ENCODE measurements around the gene MBP.

The MBP gene

GRCh38 chr18:77095391-77096371 lies 36.9 kb downstream of the MBP start:
- ChIA-PET CTCF (interaction anchor here (1.0 to 2.8 kb wide), 4 partner anchors 9 to 294 kb away, joined by 3 to 10 read pairs (median 6); no protein-coding TSS in a partner anchor), POLR2A (no interaction called here)
- DNase-seq (ENCODE audit: extremely low spot score), result no peak
- TF ChIP-seq CTCF (IDR thresholded peaks at IDR 0.05; ENCODE audit: control extremely low read depth, extremely low read depth, low read depth, missing control alignments), result no peak

- TF ChIP-seq CTCF (IDR thresholded peaks at IDR 0.05; ENCODE audit: control extremely low read depth, extremely low read depth, low read depth, missing control alignments), result no peak
- CTCF ChIA-PET, result interaction anchor here (1.0 to 1.5 kb wide), 2 partner anchors 31 kb away, joined by 3 to 4 read pairs; no protein-coding TSS in a partner anchor
- no peak for DNase-seq (ENCODE audit: extremely low spot score)
- POLR2A ChIA-PET, result no interaction called here
These were observed 39.0 kb downstream of the MBP start for GRCh38 chr18:77093586-77093985.

- no peak for TF ChIP-seq CTCF (IDR thresholded peaks at IDR 0.05; ENCODE audit: control extremely low read depth, extremely low read depth, low read depth, missing control alignments)
- no peak for DNase-seq (ENCODE audit: extremely low spot score)
- POLR2A ChIA-PET, result no interaction called here
- CTCF ChIA-PET, result interaction anchor here (1.0 to 1.5 kb wide), 2 partner anchors 30 to 31 kb away, joined by 3 to 4 read pairs; no protein-coding TSS in a partner anchor
These were observed 39.5 kb downstream of the MBP start for GRCh38 chr18:77093067-77093430.

GRCh38 chr18:77092104-77093066 lies 40.2 kb downstream of the MBP start:
- TF ChIP-seq CTCF (IDR thresholded peaks at IDR 0.05; ENCODE audit: control extremely low read depth, extremely low read depth, low read depth, missing control alignments), result no peak
- ChIA-PET POLR2A (no interaction called here), CTCF (interaction anchor here (1.0 to 1.5 kb wide), 2 partner anchors 30 to 32 kb away, joined by 3 to 4 read pairs; no protein-coding TSS in a partner anchor)
- no peak for DNase-seq (ENCODE audit: extremely low spot score)

GRCh38 chr18:77091366-77091765 lies 41.2 kb downstream of the MBP start:
- POLR2A ChIA-PET, result no interaction called here
- DNase-seq (ENCODE audit: extremely low spot score), result no peak
- no peak for TF ChIP-seq CTCF (IDR thresholded peaks at IDR 0.05; ENCODE audit: control extremely low read depth, extremely low read depth, low read depth, missing control alignments)
- CTCF ChIA-PET, result no interaction called here

GRCh38 chr18:77090546-77091174 lies 41.9 kb downstream of the MBP start:
- TF ChIP-seq CTCF (IDR thresholded peaks at IDR 0.05; ENCODE audit: control extremely low read depth, extremely low read depth, low read depth, missing control alignments), result no peak
- DNase-seq (ENCODE audit: extremely low spot score), result no peak
- CTCF ChIA-PET, result no interaction called here
- POLR2A ChIA-PET, result no interaction called here

All from GM10248 (cell line).